ENCODE data around the gene LCN15.
"Not testable (repeated sequence)": the region's sequence is repeated elsewhere in the genome, so short reads cannot be mapped to it uniquely, and the experiment has no call there.

Gene LCN15

GRCh38 chr9:136717399-136717798 is 46.9 kb downstream of the LCN15 start:
- H3K9me3 Mint-ChIP-seq: no peaks in the 10 kb centered on the region
- H3K27me3 Mint-ChIP-seq: peaks cover 71% of the 10 kb centered on the region
- no peak overlapping the region for H3K4me3 Mint-ChIP-seq
- peaks cover 22% of the 10 kb centered on the region for H3K36me3 Mint-ChIP-seq (ENCODE audit: low read depth)
- H3K4me1 Mint-ChIP-seq (ENCODE audit: low read depth): peaks cover 38% of the 10 kb centered on the region
- H3K27ac Mint-ChIP-seq: no peak overlapping the region
- intact Hi-C loops (cut with micrococcal nuclease): no loop called here

- H3K9me3 Mint-ChIP-seq: no peaks in the 10 kb centered on the region
- peaks cover 85% of the 10 kb centered on the region for H3K27me3 Mint-ChIP-seq
- H3K4me1 Mint-ChIP-seq (ENCODE audit: low read depth): peaks cover 24% of the 10 kb centered on the region
- no peak overlapping the region for H3K4me3 Mint-ChIP-seq
- intact Hi-C loops (cut with micrococcal nuclease): no loop called here
- H3K27ac Mint-ChIP-seq: no peak overlapping the region
- no peaks in the 10 kb centered on the region for H3K36me3 Mint-ChIP-seq (ENCODE audit: low read depth)
Observed at GRCh38 chr9:136714893-136715274, 49.4 kb downstream of the LCN15 start.

- intact Hi-C loops (cut with micrococcal nuclease): no loop called here
- H3K9me3 Mint-ChIP-seq: no peaks in the 10 kb centered on the region
- H3K27me3 Mint-ChIP-seq: peaks cover 86% of the 10 kb centered on the region
- no peaks in the 10 kb centered on the region for H3K36me3 Mint-ChIP-seq (ENCODE audit: low read depth)
- no peak overlapping the region for H3K27ac Mint-ChIP-seq
- H3K4me1 Mint-ChIP-seq (ENCODE audit: low read depth): peaks cover 18% of the 10 kb centered on the region
- H3K4me3 Mint-ChIP-seq: no peak overlapping the region
Observed at GRCh38 chr9:136714096-136714892, 50.0 kb downstream of the LCN15 start.

DNA sequence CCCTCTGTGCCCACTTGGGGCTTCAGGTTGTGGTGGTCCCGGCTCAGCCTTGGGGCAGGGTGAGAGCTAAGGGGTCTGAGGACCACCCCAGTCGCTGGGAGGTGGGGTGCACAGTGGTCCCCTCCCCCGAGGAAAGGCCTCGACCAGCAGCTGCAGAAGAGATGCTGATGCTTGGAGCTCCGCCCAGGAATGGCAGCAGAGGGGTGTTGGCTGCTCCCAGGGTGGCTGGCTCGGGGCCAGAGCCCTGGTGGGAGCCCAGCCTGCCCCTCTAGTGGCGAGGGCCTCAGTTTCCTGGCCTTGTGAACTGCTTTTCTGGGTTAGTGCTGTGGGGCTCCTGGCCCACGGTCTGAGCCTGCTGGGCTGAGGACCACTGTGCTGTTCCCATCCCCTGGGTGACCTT is 50.8 kb downstream of the LCN15 start:
- Mint-ChIP-seq H3K4me3 (no peak overlapping the region), H3K9me3 (no peaks in the 10 kb centered on the region), H3K27me3 (peaks cover 86% of the 10 kb centered on the region), H3K4me1 (ENCODE audit: low read depth) (peaks cover 14% of the 10 kb centered on the region), H3K27ac (no peak overlapping the region), H3K36me3 (ENCODE audit: low read depth) (no peaks in the 10 kb centered on the region)
- intact Hi-C loops (cut with micrococcal nuclease): no loop called here

GRCh38 chr9:136712690-136713544 is 51.4 kb downstream of the LCN15 start:
- Mint-ChIP-seq H3K4me3 (no peak overlapping the region), H3K4me1 (ENCODE audit: low read depth) (peaks cover 14% of the 10 kb centered on the region), H3K36me3 (ENCODE audit: low read depth) (no peaks in the 10 kb centered on the region), H3K9me3 (no peaks in the 10 kb centered on the region), H3K27me3 (peaks cover 84% of the 10 kb centered on the region), H3K27ac (no peak overlapping the region)
- intact Hi-C loops (cut with micrococcal nuclease): no loop called here

GRCh38 chr9:136711751-136712689 is 52.3 kb downstream of the LCN15 start, which contains the start of gene DIPK1B:
TSS of gene DIPK1B (plus strand) at chr9:136712572. CDS start at chr9:136712666, 94 bp downstream.
- H3K4me3 Mint-ChIP-seq: peak within 1 kb of the TSS; percentile 61
- H3K9me3 Mint-ChIP-seq: no peaks in the 10 kb centered on the region
- H3K36me3 Mint-ChIP-seq (ENCODE audit: low read depth): no peaks in the 10 kb centered on the region
- peaks cover 14% of the 10 kb centered on the region for H3K4me1 Mint-ChIP-seq (ENCODE audit: low read depth)
- H3K27me3 Mint-ChIP-seq: peaks cover 76% of the 10 kb centered on the region
- no peak within 1 kb of the TSS for H3K27ac Mint-ChIP-seq
- intact Hi-C loops (cut with micrococcal nuclease): no loop called here

- H3K36me3 Mint-ChIP-seq (ENCODE audit: low read depth); H3K9me3 Mint-ChIP-seq; H3K4me3 Mint-ChIP-seq; H3K27ac Mint-ChIP-seq; intact Hi-C loops (cut with micrococcal nuclease): not testable (repeated sequence)
- Mint-ChIP-seq H3K4me1 (ENCODE audit: low read depth) (peaks cover 14% of the 10 kb centered on the region), H3K27me3 (peaks cover 72% of the 10 kb centered on the region)
Observed at GRCh38 chr9:136711219-136711648, 53.1 kb downstream of the LCN15 start.

GRCh38 chr9:136710543-136710942 is 53.8 kb downstream of the LCN15 start:
- Mint-ChIP-seq H3K4me1 (ENCODE audit: low read depth) (peaks cover 20% of the 10 kb centered on the region), H3K4me3 (no peak overlapping the region), H3K36me3 (ENCODE audit: low read depth) (no peaks in the 10 kb centered on the region), H3K27me3 (peaks cover 69% of the 10 kb centered on the region), H3K9me3 (no peaks in the 10 kb centered on the region), H3K27ac (no peak overlapping the region)
- intact Hi-C loops (cut with micrococcal nuclease): no loop called here
